ENCODE measurements around the gene HMGN4.

DNA sequence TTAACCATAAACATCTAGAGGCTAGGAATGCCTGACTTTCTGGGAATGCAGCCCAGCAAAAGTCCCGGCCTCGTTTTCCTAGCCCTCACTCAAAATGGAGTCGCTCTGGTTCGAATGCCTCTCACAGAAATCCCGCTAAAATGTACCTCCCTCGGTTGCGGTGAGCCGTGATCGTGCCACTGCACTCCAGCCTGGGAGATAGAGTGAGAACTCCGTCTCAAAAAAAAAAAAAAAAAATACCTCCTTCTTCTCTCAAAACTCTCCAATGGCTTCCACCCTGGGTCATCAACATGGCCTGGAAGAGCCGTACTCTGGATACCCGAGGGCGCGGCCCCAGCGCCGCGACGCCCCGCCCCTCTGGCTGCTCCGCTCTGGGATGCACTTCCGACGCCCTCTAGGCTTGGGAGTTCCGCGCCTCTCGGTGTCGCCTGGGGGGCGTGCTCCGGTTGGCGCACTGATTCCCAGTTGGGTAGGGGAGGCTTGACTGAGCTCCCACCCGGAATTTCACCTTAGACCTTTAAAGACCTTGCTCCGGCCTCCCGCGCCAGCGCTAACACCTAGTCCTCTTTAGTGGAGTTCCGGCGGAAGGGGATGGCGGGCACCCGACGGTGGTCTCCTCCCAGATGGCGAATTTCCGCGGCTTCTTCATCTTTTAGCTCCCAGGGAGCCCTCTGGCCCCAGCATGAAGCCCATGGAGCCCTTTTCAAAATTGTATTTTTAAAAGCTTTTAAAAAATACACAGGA lies 12.3 kb downstream of the HMGN4 start:
- TF ChIP-seq, protein P1, sequence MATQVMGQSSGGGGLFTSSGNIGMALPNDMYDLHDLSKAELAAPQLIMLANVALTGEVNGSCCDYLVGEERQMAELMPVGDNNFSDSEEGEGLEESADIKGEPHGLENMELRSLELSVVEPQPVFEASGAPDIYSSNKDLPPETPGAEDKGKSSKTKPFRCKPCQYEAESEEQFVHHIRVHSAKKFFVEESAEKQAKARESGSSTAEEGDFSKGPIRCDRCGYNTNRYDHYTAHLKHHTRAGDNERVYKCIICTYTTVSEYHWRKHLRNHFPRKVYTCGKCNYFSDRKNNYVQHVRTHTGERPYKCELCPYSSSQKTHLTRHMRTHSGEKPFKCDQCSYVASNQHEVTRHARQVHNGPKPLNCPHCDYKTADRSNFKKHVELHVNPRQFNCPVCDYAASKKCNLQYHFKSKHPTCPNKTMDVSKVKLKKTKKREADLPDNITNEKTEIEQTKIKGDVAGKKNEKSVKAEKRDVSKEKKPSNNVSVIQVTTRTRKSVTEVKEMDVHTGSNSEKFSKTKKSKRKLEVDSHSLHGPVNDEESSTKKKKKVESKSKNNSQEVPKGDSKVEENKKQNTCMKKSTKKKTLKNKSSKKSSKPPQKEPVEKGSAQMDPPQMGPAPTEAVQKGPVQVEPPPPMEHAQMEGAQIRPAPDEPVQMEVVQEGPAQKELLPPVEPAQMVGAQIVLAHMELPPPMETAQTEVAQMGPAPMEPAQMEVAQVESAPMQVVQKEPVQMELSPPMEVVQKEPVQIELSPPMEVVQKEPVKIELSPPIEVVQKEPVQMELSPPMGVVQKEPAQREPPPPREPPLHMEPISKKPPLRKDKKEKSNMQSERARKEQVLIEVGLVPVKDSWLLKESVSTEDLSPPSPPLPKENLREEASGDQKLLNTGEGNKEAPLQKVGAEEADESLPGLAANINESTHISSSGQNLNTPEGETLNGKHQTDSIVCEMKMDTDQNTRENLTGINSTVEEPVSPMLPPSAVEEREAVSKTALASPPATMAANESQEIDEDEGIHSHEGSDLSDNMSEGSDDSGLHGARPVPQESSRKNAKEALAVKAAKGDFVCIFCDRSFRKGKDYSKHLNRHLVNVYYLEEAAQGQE (IDR thresholded peaks at IDR 0.05; ENCODE audit: borderline replicate concordance), result no peak
- TF ChIP-seq EP300 (conservative IDR thresholded peaks at IDR 0.05; ENCODE audit: poor library complexity, severe bottlenecking) (no peak), POLR2AphosphoS5 (IDR thresholded peaks at IDR 0.05) (no peak), RAD21 (conservative IDR thresholded peaks at IDR 0.05) (no peak), TAF1 (IDR thresholded peaks at IDR 0.05; ENCODE audit: low read depth) (no peak)
- TF ChIP-seq, protein P2, sequence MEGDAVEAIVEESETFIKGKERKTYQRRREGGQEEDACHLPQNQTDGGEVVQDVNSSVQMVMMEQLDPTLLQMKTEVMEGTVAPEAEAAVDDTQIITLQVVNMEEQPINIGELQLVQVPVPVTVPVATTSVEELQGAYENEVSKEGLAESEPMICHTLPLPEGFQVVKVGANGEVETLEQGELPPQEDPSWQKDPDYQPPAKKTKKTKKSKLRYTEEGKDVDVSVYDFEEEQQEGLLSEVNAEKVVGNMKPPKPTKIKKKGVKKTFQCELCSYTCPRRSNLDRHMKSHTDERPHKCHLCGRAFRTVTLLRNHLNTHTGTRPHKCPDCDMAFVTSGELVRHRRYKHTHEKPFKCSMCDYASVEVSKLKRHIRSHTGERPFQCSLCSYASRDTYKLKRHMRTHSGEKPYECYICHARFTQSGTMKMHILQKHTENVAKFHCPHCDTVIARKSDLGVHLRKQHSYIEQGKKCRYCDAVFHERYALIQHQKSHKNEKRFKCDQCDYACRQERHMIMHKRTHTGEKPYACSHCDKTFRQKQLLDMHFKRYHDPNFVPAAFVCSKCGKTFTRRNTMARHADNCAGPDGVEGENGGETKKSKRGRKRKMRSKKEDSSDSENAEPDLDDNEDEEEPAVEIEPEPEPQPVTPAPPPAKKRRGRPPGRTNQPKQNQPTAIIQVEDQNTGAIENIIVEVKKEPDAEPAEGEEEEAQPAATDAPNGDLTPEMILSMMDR (IDR thresholded peaks at IDR 0.05; ENCODE audit: poor library complexity, severe bottlenecking), result no peak

All from neural cell (in vitro differentiated cells).